Measurements from ENCODE around the gene APBA1.

APBA1 gene

DNA sequence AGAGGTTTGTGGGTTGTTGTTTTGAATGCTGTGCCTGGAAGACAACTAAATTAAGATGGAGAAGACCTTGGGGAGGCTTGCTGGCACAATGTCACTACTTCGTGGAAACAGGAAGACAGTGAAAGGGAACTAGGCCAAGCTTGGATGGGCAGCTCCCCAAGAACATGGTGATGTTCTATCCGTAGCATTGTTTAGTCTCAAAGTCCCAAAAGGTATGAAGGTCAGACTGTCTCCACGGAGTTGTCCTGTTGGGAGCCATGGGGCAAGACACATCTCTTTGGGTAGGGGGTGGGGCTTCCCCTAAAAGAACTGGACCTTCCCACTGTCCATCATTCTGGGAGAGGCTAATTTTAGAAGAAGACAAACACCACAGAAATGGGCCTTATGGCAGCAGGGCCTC is 206.7 kb downstream of the APBA1 start:
- no peak for DNase-seq (ENCODE audit: low read depth)

DNA sequence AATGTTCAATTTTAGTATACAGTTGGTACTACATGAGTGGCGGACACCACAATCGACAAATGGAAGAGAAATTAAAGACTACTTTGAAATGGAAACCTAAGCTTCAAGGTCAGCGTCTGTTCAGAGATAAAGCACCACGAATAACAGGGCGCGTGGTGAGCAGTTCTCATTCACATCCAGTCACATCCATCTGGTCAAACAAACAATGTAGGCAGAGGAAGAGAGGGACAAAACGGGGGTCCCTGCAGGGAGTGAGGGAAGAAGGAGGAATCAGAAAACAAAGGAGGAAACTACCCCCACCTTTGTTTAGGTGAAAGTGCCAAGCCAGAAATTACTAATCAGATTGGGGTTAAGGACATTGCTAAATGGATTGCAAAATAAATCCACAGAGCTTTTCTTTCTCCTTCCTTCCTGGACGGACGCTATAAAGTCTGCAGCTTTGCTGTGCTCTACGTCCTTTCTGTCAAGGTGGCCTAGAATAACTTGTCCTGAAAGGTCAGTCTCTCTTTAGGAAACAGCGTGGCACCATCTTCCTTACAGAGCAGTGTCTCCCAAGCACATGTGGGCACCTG is 208.6 kb downstream of the APBA1 start:
- no peak for DNase-seq (ENCODE audit: low read depth)
- TF ChIP-seq, protein P1, sequence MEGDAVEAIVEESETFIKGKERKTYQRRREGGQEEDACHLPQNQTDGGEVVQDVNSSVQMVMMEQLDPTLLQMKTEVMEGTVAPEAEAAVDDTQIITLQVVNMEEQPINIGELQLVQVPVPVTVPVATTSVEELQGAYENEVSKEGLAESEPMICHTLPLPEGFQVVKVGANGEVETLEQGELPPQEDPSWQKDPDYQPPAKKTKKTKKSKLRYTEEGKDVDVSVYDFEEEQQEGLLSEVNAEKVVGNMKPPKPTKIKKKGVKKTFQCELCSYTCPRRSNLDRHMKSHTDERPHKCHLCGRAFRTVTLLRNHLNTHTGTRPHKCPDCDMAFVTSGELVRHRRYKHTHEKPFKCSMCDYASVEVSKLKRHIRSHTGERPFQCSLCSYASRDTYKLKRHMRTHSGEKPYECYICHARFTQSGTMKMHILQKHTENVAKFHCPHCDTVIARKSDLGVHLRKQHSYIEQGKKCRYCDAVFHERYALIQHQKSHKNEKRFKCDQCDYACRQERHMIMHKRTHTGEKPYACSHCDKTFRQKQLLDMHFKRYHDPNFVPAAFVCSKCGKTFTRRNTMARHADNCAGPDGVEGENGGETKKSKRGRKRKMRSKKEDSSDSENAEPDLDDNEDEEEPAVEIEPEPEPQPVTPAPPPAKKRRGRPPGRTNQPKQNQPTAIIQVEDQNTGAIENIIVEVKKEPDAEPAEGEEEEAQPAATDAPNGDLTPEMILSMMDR (conservative IDR thresholded peaks at IDR 0.05; ENCODE audit: low read depth, low read length) = no peak
- H3K4me3 ChIP-seq (ENCODE audit: low read depth, low read length) = no peak overlapping the region

More for the DNA sequence above, 206.7 kb downstream of the APBA1 start:
- no peak overlapping the region for H3K4me3 ChIP-seq (ENCODE audit: low read depth, low read length)
- TF ChIP-seq, protein P1 (conservative IDR thresholded peaks at IDR 0.05; ENCODE audit: low read depth, low read length) = no peak

DNA sequence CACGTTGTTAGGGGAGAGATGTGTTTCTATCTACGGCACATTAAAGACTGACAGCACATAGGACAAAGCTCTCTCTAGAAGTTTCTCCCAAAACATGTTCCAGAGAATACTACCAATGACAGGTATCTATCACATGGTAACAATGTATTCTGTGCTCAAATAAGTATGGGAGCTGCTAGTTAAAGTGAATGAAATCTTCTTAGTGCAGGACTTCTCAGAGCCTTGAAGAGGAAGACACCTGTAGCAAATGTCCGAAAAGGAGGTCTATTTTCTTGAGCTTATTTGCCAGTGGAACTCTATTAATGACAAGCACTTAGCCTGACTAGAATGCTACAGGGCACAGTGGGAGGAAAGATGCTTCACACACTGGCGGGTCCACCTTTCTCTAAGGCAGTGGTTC is 209.8 kb downstream of the APBA1 start:
- no peak overlapping the region for H3K4me3 ChIP-seq (ENCODE audit: low read depth, low read length)
- DNase-seq (ENCODE audit: low read depth) = no peak
- TF ChIP-seq, protein P1 (conservative IDR thresholded peaks at IDR 0.05; ENCODE audit: low read depth, low read length) = no peak

DNA sequence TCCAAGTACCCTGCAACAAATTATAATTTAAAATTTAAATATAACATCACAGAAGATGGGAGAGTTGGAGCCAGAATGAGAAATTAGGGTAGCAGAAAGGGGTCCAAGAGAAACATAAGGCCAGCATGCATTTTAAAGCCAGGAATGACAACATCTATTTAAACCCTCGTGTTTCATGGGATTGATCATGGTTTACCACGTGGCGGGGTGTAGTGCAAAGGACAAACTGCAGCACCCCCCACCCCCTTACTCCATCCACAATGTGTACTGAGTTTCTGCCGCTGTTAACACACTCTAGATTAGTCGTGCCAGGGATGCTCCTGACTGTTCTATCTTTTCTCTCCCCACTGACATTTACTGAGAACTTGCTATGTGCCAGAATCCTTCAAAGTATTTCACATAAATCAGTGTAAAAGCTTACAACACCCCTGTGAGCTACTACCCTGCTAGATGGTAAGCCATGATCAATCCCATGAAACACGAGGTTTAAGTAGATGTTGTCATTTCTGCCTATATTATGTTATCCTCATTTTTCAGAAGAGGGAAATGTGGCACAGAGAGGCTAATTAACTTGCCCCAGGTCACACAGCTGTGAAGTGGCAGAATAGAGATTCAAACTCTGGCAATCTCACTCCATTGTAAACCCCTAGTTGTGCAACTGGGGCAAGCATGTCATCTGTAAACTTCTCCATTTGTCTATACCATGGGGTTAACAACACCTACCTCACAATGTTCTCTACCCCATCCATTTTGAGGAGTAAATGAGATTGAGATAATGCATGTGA is 210.9 kb downstream of the APBA1 start:
- H3K4me3 ChIP-seq (ENCODE audit: low read depth, low read length) = no peak overlapping the region
- DNase-seq (ENCODE audit: low read depth) = no peak
- TF ChIP-seq, protein P1 (conservative IDR thresholded peaks at IDR 0.05; ENCODE audit: low read depth, low read length) = no peak

DNA sequence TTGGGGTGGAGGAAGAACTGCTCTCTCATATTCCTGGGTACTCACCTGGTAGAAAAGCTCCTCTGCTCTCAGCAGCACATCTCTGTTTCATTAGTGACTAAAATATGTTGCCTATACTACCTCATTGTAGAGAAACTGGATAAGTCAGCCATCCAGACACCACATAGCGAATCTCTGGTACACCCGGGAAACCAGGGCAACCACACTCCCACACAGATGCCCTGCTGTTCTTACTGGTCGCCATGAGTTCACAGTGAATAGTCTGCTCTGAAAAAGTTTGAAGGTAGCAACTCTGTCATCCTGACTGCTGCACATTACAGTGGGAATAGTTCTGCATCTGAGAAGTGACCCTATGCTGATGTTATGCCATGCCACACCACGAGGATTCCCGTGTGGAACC is 212.2 kb downstream of the APBA1 start:
- TF ChIP-seq, protein P1 (conservative IDR thresholded peaks at IDR 0.05; ENCODE audit: low read depth, low read length) = no peak
- H3K4me3 ChIP-seq (ENCODE audit: low read depth, low read length) = no peak overlapping the region
- no peak for DNase-seq (ENCODE audit: low read depth)

DNA sequence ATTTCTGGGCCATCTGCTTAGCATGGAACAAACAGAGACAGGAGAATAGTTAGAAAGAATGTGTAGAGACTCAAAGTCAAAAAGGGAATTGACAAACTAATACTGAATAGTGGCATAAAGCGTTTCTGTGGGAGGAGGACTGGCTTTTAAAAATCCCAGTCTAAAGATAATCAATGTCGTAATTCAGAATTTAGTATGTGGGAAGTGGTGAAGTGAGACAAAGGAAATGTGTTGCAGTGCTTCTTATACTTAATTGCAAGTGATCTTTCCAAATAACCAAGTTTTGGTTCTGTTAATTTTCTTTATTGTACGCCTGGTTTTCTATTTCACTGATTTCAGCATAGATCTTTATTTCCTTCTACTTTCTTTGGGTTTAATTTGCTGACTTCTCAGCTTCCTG is 214.0 kb downstream of the APBA1 start:
- DNase-seq (ENCODE audit: low read depth) = no peak
- H3K4me3 ChIP-seq (ENCODE audit: low read depth, low read length) = no peak overlapping the region
- TF ChIP-seq, protein P1 (conservative IDR thresholded peaks at IDR 0.05; ENCODE audit: low read depth, low read length) = no peak

DNA sequence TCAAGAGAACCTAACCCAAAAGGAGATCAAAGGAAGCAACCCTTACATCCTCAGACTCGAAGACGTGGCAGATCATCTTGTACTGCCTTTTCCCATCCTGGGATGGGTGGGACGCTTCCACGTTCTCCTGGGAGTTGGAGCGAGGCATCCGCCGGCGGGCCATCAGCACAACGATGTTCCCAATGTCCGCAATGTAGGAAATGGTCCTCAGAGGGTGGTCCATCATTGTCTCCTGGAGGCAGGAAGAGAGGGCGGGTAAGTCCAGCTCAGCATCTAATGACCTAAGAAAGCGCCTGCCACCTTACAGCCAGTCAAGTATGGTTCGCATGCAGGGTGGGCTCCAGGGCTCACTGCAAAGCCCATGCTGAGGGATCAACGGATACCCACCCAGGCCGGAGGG is 216.0 kb downstream of the APBA1 start:
- no peak for DNase-seq (ENCODE audit: low read depth)
- no peak overlapping the region for H3K4me3 ChIP-seq (ENCODE audit: low read depth, low read length)
- TF ChIP-seq, protein P1 (conservative IDR thresholded peaks at IDR 0.05; ENCODE audit: low read depth, low read length) = no peak
